HG03103 (cell line): ENCODE data around the gene GPR146.
A peak's percentile ranks its signal among the peaks of the same experiment; 100 is the strongest.

Experiments used
- ATAC-seq: cut with Tn5 transposase; IDR thresholded peaks from one replicate; pipeline ENCODE4 v1.9.1; 2021; ENCODE audit warnings: low read depth; ENCODE audit not compliant: unreplicated experiment

Gene GPR146

DNA sequence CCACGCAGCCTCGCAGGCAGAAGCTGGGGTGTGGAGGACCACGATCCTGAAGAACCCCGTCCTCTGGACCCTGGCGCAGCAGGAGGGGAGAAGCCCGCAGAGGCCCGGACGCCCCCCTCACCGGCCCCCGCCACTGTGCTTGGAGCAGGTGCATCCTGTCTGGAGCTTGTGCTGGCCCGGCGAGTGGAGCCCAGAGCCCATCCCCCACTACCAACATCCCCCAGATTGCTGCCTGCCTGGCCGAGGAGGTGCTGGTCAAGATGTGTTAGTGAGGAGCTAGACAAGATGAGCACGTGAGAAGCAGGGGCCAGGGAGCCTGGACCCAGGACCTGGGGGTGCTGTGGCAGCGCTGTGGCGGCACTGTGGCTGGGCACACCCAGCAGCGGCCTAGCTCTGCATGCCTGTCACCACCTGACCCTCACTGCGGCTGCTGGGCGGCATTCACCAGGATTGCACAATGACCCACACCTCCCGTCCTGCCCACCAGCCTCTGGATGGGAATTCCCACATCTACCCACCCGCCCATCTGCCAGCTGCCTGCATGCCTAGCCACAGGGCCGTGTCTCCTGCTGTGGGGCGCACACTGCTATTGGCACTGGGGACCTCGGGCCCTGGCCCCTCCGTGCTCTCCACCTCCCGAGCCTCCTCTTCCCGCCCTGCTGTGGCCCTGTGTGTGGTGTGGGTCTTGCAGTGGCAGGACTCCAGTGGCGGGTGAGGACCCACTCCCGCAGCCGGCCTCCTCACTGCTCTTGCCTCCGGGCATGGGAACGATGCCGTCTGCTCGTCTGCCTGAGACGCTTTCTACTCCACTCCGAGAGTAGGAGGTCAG lies 11.8 kb downstream of the GPR146 start:
- ATAC-seq, result no peak

DNA sequence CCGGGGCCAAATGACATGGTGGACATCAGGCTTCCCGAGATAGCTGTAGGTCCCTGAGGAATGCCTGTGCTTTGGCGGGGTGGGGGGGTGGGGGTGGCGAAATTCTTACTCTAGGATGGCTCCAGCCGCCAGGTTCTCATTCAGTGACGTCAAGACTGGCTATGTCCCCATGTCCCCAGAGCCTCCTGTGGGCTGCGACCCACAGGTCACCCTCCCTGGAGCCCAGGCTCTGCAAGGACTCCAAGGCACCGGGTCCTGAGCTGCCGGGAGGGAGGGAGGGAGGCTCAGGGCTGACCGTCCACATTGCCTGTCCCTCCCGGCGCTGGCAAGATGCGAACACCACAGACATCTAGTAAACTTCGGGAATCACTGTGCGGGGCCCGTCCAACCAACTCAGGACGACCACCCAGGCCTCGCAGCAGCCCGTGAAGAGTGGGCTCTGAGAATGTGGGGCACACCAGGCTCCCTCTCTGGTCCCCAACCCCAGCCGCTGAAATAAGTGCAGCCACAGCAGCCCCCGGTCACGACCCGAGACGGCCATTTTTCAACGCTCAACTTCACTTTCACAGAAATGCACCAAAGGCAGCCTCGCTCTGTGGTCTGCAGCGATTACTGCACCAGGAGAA lies 12.6 kb downstream of the GPR146 start:
- ATAC-seq, result no peak

DNA sequence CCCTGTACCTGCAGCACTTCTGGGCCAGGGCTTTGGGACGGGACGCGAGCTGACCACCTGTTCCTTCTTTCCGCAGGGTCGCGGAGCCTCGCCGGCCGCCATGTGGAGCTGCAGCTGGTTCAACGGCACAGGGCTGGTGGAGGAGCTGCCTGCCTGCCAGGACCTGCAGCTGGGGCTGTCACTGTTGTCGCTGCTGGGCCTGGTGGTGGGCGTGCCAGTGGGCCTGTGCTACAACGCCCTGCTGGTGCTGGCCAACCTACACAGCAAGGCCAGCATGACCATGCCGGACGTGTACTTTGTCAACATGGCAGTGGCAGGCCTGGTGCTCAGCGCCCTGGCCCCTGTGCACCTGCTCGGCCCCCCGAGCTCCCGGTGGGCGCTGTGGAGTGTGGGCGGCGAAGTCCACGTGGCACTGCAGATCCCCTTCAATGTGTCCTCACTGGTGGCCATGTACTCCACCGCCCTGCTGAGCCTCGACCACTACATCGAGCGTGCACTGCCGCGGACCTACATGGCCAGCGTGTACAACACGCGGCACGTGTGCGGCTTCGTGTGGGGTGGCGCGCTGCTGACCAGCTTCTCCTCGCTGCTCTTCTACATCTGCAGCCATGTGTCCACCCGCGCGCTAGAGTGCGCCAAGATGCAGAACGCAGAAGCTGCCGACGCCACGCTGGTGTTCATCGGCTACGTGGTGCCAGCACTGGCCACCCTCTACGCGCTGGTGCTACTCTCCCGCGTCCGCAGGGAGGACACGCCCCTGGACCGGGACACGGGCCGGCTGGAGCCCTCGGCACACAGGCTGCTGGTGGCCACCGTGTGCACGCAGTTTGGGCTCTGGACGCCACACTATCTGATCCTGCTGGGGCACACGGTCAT lies 13.3 kb downstream of the GPR146 start:
- no peak for ATAC-seq

DNA sequence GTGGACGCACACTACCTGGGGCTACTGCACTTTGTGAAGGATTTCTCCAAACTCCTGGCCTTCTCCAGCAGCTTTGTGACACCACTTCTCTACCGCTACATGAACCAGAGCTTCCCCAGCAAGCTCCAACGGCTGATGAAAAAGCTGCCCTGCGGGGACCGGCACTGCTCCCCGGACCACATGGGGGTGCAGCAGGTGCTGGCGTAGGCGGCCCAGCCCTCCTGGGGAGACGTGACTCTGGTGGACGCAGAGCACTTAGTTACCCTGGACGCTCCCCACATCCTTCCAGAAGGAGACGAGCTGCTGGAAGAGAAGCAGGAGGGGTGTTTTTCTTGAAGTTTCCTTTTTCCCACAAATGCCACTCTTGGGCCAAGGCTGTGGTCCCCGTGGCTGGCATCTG lies 14.0 kb downstream of the GPR146 start:
- ATAC-seq, result no peak

DNA sequence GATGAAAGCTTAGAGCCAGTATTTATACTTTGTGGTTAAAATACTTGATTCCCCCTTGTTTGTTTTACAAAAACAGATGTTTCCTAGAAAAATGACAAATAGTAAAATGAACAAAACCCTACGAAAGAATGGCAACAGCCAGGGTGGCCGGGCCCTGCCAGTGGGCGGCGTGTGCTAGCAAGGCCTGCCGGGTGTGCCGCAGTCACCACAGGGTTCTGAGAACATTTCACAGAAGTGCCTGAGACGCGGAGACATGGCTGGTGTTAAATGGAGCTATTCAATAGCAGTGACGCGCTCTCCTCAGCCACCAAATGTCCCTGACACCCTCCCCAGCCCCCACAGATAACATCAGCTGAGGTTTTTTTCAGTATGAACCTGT lies 14.5 kb downstream of the GPR146 start:
- ATAC-seq, result no peak

DNA sequence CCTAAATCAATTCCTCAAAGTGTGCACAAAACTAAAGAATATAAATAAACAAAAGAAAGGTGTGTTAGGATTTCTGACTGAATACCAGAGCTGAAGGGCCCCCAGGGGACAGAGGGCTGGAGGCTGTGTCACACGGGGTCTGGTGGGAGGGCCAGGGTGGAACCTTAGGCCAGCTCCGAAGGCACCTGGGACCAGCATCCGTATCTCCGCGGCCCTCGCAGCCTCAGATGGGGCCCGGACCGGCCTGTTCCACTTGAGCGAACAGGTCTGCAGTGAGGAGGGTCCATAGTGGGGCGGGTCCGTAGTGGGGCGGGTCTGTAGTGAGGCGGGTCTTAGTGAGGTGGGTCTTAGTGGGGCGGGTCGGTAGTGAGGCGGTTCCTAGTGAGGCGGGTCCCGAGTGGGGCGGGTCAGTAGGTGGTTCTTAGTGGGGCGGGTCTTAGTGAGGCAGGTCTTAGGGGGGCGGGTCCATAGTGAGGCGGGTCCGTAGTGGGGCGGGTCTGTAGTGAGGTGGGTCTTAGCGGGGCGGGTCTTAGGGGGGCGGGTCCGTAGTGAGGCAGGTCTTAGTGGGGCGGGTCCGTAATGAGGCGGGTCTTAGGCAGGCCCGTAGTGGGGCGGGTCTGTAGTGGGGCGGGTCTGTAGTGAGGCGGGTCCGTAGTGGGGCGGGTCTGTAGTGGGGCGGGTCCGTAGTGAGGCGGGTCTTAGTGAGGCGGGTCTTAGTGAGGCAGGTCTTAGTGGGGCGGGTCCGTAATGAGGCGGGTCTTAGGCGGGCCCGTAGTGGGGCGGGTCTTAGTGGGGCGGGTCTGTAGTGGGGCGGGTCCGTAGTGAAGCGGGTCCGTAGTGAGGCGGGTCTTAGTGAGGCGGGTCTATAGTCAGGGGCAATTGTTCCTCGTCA lies 15.1 kb downstream of the GPR146 start:
- no peak for ATAC-seq

DNA sequence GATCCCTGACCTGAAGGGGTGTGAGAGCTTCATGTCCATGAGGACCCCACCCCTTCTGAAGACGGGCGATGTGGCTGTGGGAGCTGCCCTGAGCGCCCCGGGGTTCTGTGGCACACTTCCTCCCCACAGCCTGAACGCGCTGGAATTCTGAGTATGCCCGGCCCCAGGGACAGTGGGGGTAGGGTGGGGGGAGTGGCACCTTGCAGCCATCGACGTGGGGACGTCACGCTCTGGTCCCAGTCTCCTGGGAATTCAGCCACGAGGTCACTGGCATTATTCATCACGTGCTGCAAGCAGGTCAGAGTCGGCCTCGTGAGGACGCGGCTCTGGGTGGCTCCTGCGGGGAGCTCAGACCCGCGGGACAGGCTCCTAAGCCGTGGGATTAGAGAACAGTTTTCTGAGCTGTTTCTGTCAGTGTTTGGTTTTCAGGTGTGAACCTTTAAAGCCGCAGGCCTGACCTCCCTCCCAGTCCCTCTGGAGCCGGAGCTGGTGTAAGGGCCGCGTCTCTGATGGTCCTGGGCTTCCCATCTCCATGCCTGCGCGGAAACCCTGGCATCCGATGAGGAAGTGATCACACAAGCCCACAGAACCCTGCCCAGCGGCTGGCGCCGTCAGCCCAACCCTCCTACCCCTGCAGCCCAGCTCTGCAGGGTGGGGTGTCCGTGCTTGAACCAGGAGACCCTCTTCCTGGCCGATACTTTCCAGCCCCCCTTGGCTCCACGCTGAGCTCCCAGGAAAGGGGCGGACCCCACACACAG lies 16.1 kb downstream of the GPR146 start:
- ATAC-seq, result no peak

DNA sequence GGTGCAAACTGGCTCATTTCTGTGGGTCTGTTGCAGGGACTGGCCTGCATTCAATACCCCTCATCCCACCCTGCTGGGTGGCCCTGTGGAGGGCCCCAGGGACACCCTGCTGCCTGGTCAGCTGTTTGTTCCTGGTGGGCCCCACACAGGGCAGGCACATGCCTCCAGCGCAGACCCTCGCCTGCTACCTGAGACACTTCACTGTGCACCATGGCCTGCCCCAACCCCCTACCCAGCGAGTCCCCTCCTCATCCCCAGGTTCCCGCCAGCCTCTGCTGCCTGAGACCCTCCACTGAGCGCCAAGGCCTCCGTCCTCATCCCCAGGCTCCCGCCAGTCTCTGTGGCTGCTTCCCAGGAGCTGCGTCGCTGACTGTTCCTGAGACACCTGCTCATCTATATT lies 16.8 kb downstream of the GPR146 start:
- ATAC-seq, result no peak

DNA sequence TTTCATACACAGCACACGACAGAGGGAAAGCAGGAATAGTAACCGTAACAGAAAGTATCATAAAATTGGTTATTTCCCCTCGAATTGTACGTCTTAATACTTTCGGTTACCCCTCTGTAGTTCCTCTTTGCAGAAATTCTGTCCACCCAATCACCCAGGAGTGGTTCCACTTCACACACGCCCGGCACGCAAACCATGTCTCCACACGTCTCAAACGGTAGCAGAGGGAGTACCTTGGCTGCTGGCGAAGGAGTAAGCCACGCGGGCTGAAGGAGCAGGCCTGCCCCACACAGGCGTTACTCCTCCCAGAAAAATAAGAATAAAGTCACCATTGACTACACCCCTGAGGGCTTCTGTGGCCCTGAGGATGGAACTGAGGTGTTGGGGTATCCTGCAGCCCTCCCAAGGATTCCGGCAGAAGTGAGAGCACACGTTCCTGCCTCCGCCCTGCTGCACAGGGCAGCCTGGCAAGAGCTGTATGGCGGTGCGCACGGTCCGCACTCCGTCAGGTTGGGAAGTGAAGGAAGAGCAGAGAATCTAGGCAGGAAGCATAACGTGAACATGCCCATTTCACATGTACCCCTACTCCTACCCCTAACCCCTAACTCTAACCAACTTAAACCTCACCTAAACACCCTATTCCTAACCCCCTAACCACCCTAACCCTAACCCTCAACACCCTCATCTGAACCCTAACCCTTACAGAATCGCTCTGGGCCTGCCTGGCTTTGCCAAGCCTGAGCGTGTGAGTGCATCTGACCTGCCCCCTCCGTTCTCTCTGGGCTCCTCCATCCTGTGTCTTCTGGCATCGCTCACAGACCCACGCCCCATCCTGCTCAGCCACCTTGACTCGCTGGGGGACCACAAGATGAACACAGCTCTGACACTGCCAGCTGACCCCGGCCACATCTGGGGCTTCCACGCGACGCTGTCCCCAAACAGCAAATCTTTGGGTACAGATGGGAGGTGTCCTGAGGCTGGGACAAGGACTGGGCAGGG lies 18.2 kb downstream of the GPR146 start:
- no peak for ATAC-seq

DNA sequence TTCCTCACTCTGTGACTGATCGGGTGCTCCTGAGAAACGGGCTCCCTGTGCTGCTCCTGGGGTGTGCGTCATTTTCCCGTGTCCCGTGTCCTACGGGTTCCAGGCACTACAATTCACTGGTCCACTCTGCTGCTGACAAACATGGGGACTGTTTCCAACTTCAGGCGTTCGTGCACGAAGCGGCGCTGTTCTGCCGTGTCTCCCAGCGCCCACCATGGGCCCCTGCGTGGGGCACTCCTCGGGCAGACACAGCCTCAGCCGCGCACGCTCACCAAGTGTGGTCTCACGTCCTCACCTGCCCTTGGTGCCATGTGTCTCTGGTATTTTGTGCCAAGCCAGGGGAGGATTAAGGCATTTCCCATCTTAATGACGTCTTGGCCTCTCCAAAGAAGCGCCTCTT lies 19.0 kb downstream of the GPR146 start:
- no peak for ATAC-seq

DNA sequence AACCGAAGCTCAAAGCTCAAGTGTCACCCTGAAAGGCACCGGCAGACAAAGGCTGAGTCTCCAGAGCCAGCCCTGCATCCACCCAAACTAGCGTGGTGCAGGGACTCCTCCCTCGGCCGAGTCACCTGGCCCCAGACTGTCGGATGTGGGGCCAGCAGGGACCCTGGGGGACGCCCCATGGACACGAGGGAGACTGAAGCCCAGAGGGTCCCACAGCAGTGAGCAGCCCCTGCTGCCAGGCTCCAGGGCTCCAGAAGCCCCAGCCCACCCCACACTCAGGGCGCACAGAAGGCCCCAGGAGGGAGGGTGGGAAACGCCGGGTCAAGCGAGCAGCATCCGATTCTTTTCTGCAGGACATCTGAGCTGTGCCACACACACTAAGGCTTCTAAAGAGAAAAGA lies 20.2 kb downstream of the GPR146 start:
- no peak for ATAC-seq

DNA sequence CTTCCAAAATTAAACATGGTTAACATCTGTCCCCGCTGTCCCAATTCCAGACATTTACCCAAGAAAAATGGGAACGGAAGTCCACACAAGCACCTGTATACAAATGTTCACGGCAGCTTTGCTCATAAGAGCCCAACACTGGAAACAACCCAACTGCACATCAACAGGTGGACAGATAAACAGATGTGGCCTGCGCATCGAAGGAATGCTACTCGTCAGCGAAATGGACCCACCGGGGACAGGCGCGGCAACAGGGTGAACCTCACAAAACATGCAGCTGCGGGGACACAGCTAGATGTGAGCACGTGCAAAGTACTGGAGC lies 20.9 kb downstream of the GPR146 start:
- ATAC-seq, result no peak

DNA sequence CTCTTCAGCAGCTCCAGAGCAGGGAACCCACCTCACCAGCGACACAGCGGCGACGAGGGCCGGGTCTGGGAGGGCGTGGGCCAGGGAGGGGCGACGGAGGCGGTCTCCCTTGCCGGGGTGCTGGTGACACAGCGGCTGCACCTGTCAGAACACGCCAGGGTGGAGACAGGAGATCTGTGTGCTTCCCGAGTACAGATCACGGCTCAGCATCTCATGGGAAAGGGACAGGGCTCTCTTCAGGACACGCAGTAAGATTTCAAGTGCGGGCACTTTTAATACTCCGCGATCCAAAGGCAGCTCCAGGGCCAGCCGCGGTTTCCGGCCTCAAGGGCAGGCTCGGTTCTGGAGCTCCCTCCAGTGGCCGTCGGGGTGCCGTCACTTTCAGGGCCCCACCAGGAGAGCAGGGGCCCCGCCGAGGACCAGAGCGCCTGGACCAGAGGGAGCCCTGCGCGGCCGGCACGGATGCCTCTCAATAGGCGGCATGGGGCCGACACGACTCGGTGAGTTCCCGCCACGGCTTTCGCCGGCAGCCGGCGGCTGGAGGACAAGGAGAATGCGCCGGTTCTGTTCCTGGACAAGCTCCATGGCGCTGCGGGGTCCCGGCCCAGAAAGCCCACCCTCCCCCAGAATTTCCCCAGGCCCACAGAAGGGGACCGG lies 21.4 kb downstream of the GPR146 start:
- ATAC-seq, result peak; percentile 60

DNA sequence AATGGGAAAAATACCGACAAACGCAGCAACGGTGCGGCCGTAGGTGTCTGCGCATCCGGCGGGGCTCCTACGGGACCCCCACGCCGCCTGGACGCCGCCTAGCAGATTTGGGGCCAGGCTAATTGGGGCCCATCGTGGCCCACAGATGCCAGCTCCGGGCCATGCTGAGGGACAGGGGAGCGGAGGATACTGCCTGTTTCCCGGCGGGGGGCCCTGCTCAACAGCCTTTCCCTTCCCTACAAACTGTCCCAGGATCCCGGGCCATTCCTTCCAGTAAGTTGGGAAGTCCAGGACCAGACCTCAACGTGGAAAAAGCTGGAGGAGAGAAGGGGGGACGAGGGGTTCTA lies 21.9 kb downstream of the GPR146 start:
- no peak for ATAC-seq

DNA sequence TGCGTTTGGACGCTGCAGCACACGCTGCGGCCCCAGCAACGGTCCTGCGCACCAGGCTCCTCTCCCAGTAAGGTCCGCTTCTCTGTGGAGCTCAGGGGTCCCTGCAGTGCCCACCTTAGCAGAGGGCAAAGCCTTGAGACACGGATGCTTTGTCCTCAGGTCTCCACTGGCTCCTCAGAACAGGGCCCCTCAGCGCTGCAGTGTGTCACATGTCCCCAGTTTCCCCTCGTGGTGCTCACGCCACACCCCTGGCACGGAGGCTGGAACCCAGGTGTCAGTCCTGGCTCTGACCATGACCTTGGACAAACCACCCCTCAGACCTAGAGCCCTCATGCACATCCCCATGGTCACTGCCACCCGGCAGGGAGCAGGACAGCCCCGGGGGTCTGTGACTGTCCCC lies 23.7 kb downstream of the GPR146 start:
- ATAC-seq, result no peak

DNA sequence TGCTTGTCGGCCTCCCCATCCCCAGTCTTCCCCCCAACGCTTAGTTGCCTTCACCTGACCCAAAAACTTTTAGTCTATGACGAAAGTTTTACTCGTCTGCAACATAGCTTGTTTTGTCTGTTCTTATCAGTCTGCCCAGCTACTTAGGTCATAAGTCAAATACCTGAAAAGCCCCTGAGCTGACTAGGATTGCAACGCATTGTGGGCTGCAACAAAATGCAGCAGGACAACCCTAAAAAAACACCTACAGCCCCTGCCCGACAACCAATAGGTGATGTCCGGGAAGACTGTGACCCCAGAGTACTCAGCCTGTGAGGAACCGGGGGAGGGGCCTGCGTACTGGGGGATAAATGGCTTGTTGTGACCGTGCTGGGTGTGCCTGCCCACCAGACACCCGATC lies 24.3 kb downstream of the GPR146 start:
- ATAC-seq, result no peak

DNA sequence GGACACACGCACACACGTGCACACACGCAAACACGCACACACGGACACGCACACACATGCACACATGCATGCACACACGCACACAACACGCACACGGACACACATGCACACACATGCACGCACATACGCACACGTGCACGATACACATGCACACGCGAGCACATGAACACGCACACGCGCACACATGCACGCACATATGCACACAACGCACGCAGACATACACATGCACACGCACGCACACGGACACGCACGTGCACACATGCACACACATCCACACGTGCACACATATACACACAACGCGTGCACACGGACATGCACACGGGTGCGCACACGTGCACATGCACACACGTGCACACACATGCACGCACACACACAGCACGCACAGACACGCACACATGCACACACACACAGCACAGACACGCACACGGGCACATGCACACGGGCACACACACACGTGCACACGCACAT lies 26.2 kb downstream of the GPR146 start:
- no peak for ATAC-seq

DNA sequence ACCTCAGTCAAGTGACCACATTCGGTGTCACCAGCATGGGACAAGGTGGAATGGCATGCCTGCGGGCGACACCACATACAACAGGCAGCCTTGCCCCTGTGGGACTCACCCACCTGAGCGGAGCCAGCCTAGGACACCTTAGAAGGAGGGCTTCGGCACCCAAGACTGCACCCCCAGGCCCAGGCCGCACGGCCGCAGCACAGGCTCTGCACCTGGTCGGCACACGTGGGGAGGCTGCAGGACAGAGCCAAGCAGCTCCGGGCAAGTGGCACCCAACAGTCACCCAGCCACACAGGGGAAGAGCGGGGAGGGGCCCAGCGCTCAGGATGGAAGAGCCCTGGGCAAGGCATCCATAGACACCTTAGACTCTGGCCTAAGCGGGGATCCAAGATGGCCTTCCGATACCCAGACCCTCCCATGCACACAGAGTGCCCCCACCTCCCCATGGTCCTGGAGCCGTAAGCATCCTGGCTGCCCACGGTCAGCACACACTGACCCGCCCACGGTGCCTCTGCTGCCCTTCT lies 27.4 kb downstream of the GPR146 start:
- no peak for ATAC-seq
